NK-92 (cell line): ENCODE measurements around the gene PLEKHA1.

Experiments
- DNase-seq: peaks from one replicate; lab custom pipeline; 2025; ENCODE audit not compliant: unreplicated experiment; lab: John Stamatoyannopoulos, UW

Gene PLEKHA1

DNA sequence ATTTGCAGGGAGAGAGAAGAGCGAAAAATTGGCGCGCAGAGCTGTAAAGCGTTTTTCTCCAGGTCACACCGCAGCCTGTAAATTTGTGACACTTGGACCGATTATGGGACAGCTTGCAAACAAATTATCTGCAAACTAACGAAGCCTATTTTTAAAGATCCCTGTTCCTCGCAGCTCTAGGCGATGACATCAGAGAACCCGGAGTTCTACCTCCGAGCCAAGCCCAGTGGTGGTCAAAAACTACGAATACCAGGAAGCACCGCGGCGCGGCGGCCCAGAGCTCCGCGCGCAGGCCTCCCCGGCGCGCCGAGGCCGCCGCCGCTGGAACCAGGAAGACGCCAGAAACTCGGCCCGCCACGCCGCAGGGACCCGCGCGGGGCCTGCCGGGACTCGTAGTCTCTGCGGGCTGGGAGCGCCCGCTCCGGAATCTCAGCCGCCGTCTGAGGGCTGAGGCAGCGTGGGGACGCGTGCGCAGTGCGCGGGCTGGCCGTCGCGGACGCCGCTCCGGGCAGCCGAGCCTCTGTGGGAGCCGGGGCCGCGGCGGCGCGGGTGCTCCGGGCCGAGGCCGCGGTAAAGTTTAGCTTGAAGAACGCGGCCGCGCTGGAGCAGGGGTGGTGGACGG is at the start of gene PLEKHA1:
Gene PLEKHA1, plus strand, starts transcription at position 472 of the 622 bp plus-strand sequence. CDS start 18,493 bp downstream, outside the sequence.
- peak; percentile 52 for DNase-seq

DNA sequence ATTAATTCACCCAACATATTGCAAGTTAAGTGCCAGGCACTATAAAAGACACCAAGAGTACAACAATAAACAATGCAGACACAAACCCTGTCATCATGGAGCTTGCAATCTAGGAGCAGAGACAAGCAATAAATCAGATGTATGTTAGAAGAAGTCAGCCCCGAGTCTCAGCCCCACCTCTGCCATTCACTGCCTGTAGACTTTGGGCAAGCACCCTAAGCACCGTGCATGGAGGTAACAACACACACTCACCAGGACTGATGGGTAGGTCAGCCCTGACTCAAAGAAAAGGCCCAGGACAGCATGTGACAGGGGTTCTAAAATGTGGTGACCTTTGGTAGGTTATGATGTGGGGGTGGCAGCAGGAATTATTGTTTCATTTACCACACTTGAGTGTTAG is 49.3 kb upstream of the PLEKHA1 start:
- DNase-seq, result no peak

DNA sequence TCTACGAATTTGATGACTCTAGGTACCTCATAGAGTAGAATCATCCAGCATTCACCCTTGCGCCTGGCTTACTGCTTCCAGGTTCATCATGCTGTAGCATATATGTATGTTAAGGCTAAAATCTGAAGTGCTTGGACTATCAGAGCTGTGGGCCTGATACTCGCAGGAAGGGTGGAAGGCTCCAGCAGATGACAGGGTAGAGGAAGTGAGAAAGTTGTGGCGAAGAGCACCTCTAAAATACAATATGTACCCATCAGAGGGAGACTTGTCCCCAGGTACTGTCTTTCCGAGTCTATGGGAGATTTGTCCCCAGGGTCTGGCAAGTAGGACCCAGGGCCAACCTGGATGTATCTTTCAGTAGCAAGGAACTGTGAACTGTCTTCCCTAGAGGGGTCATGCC is 48.1 kb upstream of the PLEKHA1 start:
- DNase-seq, result no peak

DNA sequence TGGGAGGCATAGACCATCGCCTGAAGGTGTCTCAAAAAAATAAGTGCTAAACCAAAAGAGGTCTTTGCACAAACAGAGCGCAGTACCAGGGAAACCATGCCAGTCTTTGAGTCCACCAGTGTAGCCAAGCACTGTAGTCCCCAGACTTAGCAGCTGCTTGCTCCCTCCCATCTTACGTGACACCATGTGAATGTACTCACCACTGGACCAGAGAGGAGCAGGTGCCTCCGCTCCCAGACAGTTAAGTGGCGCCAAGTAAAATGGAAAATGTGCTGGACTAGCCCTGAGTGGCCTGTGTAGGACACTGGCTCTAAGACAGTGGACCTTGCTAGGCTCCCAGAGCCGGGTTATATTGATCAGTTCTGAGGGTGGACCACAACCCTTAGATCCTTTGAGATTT is 47.7 kb upstream of the PLEKHA1 start:
- no peak for DNase-seq

DNA sequence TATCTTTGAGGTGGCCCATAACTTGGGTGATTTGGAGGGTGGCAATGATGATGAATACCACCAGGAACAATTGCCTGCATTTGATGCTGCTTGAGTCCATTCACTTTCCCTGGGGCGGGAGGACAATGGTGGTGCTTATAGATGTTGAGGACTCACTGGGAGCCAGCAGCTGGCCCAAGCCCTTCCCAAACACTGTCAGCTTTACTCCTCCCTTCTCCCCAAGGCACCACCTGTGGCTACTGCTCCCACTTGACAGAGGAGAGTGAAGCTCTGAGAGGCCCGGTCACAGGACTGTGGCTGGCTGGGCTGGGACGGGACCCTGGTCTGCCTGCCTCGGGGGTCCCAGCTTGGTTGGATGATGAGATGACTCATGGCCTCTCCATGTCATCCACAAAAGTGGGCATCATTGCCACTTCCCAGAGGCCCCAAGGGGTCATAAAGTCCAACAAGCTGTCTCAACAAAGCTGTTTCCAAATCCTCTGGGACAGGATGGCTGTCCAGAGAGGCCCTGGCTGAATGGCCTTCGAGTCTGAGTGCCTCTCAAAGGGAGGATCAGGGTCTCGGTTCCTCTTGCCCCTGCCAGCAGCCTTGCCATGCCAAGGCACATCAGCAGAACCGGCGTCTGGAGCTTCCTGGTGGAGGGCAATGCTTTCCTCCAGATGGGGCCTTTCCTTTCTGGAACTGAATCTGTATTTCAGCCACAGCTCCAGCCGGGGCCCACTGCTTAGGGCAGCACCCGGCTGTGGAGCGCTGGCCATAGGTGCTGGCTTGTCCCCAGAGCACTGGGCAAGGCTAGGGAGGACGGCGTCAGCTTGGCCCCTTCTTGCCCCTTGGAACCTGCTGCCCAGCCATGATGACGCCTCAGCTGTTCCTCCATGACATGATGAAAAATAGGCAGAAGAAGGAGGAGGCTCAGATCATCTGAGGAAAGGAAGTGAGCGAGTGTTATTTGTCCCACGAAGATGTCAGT is 47.0 kb upstream of the PLEKHA1 start:
- no peak for DNase-seq

DNA sequence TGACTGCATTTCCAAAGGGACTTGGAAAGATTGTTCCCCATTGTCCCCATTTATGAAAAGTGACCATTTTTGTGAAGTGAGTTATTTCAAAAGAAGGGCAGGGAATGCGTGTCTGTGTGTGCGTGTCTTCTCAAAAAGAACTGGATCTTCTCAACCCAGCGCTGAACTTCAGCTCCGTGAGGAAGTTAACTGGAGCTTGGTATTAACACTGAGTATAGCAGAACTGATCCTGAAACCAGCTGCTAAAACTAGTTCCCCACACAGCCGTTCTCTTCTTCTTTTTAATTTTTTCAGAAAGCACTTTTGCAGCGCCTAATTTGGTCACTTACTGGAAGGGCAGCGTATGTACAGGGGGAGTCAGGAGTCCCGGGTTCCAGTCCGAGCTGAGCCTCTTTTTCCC is 45.8 kb upstream of the PLEKHA1 start:
- DNase-seq, result no peak

DNA sequence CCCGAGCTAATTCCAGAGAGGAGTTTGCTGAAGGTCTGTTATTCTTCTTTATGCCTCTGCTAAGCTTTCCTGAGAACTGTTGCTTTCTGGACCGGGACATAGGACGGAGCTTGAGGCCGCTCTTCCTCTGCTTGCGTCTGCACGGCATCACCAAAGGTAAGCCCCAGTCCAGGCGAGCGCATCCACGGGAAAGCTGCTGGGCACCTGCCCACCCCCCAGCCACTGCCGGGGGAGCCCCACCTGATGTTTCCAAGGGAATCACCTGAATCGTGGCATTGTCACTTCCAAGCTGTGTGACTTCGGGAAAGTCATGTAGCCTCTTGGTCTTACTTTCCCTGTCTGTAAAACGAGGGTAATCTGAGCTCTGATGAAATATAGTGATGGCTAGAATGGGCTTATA is 45.1 kb upstream of the PLEKHA1 start:
- DNase-seq, result no peak

DNA sequence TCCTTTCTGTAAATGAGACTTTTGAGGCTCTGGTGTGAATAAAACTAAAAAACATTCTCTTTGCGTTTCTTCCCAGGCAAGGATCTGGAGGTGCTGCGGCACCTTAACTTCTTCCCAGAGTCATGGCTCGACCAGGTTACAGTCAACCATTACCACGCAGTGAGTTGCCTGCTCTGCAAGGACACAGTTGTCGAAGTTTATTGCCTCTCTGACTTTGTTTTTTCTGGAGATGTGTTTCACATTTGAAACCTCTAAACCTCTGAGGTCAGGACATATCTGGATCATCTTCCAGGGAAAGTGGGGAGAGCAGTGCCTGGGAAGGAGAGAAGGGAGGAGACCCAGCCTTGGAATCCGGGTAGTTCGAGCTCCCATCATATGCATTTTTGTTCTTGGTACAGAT is 43.4 kb upstream of the PLEKHA1 start:
- no peak for DNase-seq

DNA sequence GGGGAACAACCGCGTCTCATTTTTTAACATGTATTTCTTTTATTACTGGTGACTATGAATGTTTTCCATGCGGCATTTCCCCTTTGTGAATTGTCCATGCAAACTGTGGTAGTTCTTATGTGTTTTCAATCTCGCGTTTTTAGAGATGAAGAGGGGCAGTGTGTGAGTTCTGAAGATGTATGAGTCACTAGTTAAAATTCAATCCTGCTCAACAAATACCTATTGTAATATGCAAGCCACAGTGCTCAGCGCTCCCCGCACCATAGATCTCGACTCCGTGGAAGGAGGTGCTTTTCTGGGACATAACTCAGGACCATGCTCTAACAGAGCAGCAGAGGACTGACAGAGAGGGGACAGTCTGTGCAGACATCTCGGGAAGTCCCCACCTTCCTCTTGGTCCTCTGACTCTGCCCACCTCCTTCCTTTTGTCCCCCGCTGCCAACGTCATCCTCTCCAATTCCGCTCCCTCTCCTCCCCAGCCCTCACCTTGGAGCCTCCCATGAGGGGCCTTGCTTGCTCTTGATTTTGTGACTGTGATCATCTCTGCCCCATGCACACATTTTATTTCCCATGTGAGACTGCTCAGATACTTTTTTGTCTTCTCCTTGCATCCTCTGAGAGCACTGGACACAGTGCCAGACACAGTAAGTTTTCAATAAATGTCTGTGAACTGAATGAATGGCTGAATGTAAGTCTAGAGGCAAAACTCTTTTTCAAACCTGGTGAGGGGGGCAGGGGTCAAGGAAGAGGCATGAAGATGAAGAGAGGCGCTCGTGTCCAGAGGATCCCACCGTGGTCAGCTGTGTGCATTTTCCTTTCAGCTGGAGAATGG is 42.7 kb upstream of the PLEKHA1 start:
- DNase-seq, result no peak

DNA sequence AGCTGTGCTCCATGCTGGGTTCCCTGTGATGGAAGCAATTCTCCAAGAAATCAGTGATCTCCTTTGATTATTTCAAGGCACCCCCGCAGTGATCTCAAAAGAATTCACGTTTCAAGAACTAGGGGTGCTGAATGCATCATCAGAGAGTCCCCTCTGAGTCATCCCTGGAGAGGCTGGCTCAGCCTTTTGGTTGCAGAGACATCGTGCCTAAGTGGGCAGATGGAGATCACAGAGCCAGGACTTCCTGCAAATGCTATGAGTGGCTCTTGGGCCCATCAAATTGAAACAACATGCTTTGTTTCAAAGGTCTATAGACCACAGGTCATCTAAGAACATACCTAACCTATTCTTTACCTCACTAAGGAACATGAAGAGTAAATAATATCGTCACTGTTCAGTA is 41.5 kb upstream of the PLEKHA1 start:
- DNase-seq, result no peak

DNA sequence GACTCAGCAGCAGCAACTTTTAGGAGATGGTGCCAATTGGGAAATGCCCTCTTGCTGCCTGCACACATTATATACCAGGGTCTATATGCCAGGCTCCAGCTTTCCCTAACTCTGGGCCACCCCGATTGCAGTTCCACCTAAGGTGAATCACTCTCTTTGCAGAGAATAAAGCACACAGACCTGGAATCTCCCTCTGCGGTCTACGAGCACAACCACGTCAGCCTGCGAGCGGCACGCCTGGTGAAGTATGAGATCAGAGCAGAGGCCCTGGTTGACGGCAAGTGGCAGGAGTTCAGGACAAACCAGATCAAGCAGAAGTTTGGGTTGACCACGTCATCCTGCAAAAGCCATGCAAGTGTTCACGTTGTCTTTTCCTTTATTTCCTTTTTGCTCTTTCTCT is 38.2 kb upstream of the PLEKHA1 start:
- DNase-seq, result no peak

DNA sequence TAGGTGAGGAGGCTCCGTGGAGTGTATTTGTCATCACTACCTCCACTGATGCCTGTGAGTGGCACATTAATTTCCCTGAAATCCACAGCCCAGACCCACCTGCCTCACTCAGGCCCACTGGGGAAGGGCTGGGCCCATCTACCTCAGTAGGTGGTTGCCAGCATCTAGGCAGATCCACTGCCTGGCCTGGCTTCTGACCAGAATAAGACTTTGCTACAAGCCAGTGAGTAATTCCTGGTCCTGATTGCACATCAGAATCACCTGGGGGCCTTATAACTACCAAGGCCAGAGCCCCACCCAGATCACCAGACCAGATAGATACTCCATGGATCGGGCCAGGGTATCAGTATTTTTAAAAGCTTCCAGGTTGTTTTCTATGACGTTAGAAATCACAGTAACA is 37.5 kb upstream of the PLEKHA1 start:
- no peak for DNase-seq

DNA sequence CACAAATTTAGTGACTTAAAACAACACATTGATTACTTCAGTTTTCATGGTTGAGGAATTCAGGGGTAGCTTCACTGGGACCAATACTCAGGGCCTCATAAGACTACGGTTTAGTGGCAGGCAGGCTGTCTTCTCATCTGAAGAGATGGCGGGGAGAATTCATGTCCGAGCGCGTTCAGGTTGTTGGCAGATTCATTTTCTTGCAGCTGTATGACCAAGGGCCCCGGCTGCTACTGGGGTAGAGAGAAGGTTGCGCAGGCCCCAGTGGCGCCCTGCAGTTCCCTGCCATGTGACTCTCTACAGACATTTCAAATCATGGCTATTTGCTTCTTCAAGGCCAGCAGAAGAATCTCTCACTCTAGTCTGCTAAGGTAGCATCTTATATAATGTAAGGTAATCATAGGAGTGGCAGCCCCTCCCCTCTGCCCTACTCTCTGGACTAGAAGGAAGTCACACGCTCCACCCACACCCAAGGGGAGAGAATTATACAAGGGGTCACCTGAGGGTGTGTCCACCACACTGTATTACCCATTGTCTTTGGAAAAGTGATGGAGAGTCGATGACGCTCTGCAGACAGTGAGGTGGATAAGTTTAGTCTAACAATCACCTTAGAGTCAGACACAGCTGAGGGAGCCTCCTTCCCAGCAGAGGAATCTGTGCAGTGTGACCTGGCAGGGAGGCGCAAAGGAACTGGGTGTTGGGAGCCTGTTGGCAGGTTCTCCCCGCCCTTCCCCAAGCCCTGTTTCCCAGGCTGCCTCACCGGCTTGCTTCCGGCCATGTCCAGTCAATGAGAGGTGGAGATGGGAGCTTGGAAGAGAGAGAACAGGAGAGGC is 35.7 kb upstream of the PLEKHA1 start:
- DNase-seq, result no peak

DNA sequence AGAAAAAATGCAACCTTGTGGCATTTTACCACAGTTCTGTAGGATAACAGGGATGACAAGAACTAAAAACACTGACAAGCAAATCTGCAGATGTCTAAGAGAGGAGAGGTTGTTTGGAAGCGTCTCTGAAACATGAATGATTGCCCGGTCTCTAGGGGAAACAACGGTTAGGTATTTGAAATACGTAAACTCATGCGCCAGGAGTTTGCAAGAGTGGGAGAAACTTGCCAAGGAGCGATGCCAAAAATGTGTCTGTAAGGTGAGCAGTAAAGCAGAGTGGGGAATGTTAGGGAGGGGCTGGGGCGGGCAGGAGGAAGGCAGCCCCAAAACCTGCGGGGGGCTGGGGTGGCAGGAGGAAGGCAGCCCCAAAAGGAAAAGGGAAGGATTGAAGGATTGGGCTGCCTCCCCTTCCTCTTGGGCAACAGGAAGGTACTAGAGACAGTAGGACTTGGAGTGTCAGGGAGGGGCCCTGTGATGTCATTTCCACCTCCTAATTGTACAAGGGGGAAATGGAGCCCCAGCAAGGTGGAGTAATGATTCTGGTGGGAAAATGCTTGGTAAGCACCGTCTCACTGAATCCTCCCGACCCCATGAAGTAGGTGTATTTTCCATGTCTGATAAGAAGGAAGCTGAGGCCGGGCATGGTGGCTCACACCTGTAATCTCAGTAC is 33.2 kb upstream of the PLEKHA1 start:
- no peak for DNase-seq

DNA sequence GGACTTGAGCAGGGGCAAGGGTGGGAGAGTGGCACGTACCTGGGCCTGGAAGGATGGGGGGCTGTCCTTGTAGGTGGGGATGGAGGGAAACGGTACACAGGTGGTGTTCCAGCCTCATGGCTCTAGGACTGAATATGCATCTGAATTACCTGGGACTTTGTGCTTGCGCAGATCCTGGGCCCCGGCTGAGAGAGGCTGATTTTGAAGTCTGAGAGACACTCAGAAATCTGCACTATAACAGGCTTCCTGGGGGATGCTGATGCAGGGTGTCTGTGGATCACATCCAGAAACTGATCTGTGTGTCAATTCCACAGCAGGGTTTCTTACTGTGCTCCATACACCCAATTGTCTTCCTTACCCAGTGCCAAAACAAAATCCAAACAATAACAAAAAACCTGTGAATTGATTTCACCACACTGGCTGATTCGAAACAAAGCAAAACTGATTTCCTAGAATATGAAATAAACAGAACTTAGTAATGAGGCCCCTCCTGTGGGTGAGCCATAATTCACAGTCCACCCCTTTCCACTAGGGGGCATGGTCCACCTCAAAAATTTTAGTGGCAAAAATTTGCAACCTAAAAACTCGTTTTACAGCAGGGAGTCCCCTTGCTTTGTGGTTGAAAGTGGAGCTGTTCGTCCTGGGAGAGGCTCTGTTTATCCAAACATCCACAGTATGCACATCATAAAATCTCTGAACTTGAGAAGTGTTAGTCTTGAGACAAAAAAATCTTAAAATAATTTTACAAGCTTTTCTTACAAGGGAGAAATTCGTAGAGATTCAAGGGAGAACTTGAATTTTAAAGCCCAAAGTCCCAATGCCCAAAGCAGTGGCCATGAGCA is 32.0 kb upstream of the PLEKHA1 start:
- DNase-seq, result no peak

DNA sequence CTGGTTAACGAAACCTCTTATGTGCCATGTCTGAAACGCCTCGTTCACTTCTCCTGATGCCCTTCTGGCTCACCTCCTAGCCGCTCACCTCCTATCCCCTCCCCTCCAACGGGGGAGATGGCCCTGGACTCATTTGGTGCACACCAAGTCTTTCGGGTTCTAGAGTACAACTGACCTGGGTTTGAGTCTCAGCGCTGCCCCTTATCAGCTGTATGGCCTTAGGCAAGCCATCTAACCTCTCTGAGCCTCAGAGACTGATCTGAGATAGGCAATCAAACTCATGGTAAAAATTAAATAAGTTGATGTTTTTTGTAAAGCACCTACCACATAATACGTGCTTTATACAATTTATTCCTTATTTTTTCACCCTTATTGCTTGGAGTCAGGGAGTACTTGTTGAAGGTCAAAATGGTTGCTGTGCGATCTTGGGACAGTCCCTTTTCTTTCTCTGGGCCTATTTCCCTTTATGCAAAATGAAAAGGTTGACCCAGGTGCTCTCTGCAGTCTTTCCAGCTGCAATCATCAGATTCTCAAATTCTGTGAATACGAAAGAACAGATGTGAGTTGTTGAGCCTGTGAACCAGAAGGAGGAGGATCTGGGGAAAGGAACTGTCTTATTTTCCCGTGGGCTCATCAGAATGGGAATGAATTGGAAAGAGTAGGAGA is 31.2 kb upstream of the PLEKHA1 start:
- no peak for DNase-seq

DNA sequence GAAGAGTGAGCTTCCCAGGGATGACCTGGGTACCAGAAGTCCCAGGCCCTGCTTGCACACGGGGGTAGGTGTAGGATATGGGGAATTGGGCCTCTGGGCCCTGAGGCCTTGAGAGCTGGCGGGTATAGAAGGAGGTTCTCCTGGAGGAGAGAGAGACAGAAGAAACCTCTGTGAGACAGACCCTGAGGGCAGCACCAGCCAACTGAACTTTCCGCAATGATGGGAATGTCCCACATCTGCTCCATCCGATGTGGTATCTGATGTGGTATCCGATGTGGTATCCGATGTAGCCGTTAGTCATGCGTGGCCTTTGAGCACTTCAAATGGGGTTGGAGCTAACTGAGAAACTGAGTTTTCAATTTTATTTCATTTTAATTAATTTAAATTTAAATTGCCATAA is 30.6 kb upstream of the PLEKHA1 start:
- DNase-seq, result no peak

DNA sequence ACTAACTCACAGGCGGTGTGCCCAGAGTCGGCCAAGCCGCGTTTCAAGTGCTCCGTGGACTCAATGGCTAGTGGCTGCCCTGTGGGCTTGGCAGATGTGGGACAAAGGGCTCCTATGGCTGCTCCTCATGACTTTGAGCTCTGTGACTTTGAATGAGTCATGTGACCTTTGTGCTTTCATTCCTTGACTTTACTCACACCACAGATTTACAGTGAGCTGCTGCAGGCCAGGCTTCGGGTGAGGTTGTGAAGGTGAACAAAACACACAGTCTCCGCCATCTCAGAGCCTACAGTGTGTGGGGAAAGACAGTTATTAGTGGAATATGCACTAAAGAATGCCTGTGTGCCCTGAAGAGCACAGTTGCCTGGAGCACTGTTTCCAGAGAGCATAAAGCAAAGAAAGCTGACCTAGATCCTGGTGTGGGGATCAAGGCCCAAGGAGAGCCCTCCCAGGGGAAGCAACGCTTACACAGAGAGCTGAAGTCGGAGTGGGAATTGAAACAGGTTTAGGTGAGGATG is 29.7 kb upstream of the PLEKHA1 start:
- no peak for DNase-seq
